ENCODE results near the gene RIPK4.
"Not testable (repeated sequence)": the region's sequence is repeated elsewhere in the genome, so short reads cannot be mapped to it uniquely, and the experiment has no call there.

RIPK4 gene

DNA sequence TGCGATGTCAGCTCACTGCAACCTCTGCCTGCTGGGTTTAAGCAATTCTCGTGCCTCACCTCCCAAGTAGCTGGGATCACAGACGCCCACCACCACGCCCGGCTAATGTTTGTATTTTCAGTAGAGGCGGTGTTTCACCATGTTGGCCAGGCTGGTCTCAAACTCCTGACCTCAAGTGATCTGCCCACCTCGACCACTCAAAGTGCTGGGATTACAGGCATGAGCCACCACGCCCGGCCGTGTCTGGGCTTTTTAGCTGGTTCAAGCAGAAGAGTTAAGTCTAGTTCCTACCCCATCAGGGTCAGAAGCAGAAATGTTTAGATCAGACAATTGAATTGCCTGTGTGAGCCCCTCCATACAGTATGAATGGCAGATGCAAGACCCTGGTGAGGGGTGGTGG, 27.7 kb upstream of the RIPK4 start:
- DNase-seq = no peak

DNA sequence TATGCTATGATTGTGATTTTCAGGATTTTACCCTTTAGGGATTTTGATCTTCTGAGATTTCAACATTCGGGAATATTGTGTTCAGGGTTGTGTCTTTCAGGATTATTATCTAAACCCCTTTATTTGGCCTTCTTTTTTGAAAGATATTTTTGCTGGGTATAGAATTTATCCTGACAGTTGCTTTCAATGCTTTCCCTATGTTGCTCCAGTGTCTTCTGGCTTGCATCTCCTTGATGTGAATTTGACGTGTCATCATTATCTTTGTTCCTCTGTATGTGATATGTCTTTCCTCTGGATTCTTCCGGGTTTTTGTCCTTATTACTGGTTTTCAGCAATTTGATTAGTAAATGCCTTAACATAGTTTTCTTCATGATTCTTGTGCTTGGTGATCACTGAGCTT, 25.9 kb upstream of the RIPK4 start:
- no peak for DNase-seq

DNA sequence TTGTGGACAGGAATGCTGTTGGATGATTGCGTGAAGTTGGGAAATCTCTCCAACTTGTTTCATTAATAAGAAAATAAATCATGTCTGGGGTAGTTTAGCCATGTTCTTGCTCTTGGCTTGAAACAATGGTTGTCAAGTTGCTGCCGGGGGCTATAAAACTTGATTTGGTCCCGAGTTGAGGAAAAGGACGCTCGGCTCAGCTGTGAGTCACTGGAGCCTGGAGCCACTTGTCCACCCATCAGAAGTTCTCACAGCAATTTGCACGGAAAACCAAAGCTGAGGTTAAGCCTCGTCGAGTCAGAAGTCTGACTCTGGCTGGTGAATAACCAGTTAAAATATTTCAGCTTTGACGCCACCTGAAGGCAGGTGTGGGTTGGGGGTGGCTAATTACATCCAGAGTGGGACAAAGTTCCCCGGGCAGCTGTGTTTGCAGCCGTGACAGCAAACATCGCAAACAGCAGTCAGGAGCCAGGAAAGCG, 19.7 kb upstream of the RIPK4 start:
- DNase-seq = no peak

DNA sequence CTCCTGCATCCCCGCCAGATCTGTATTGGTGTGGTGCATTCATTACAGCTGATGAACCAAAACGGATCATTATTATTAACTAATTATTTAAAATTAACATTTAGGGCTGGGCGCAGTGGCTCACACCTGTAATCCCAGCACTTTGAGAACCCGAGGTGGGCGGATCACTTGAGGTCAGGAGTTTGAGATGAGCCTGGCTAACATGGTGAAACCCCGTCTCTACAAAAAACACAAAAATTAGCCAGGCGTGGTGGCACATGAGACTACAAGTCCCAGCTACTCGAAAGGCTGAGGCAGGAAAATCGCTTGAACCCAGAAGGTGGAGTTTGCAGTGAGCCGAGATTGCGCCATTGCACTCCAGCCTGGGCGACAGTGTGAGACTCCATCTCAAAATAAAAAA, 18.4 kb upstream of the RIPK4 start:
- not testable (repeated sequence) for DNase-seq

DNA sequence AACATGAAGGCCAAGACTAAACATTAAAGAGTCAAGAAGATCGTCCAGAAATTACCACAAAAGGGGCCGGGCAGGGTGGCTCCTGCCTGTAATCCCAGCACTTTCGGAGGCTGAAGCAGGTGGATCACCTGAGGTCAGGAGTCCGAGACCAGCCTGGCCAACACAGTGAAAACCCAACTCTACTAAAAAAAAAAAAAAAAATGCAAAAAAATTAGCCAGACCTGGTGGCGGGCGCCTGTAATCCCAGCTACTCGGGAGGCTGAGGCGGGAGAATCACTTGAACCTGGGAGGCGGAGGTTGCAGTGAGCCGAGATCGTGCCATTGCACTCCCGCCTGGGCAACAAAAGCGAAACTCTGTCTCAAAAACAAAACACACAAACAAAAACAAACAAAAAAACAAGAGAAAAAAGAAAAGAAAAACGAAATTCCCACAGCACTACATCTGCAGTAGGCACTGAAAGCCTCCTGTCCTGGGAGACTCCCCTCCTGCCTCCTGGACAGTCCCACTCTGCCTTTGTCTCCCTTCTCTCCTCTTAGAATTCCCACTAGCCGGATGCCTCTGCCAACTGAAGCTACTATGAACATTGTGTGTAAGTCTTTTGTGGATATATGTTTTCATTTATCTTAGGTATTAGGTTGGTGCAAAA, 17.7 kb upstream of the RIPK4 start:
- no peak for DNase-seq

DNA sequence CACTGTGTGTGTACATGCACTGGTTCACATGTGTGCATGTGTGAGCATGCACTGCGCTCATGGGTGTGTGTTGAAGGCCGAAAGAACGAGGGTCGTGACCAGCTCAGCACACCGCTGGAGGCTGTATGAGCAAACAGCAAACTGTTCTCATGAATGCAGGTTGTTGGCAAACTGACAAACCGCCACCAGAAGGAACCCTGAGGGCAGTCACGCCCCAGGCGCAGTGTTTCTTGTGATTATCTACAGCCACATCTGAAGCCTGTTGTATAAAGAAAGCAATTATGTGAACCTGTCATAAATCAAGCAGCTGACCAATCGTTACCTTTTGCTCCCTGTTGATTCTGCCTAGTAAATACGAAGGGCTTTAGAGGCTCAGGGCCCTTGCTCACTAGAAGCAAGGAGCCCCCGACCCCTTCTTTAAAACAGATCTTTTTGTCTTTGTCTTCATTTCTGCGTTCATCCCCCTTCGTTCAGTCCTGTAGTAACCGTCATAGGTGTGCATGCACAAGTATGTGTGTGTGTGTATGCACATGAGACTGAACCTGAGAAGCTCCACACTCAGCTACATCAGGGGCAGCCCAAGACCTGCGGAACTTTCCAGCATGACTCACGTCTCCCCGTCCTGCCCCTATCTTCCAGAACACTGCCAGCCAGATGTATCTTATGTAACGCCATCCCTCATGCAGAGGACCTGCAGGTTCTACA, 16.8 kb upstream of the RIPK4 start:
- peak; percentile 27 for DNase-seq

DNA sequence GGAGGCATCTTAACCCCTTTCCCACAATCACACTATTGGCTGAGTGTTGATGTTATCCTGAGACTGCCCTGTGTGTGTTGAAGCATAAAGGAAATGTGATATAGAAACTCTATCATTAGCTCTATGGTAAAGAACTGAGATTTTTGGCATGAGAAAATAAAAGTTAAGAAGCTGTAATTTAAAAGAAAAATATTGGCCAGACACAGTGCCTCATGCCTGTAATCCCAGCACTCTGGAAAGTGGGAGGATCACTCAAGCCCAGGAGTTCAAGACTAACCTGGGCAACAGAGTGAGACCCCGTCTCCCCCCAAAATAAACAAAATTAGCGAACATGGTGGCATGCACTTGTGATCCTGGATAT, 14.2 kb upstream of the RIPK4 start:
- DNase-seq = no peak

DNA sequence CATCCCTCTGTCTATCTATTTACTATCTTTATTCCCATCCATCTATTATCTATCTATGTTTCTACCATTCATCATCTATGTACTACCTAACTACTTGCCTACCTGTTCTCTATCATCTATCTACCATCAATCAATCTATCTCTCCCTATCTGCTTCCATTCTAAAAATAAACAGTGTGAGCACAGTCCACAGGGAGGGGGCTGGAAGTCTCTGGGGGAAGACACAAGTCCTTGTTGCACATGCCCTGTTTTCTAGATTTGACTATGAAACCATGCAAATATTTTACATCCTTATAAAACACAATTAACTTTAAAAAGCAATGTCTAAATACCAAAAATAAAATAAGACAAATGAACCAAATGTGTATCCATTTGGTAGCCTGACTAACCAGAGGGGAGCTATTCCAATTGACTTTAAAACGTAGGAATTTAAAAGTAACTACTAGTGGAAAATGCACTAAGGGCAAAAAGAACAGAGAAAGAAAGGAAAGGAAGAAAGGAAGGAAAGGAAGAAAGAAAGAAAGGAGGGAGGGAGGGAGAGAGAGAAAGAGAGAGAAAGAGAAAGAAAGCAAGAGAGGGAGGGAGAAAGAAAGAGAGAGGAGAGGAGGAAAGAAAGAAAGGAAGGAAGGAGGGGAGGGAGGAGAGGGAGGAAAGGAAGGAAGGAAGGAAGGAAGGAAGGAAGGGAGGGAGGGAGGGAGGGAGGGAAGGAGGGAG, 13.6 kb upstream of the RIPK4 start:
- no peak for DNase-seq

DNA sequence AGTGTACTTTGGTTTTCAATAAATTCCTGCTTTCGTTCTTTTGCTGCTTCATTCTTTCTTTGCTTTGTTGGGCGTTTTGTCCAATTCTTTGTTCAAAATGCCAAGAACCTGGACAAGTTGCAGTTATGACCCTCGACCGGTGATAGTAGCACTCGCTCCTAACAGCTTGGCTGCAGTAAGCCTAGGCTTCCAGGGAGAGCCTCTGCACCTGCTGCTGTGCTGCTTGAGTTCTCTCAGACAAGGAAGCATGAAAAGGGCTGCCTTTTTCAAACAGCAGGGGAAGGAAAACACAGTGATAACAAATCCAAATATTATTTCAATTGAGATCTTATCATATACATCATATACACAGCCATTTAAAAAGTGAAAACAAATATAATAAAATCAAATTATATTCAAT, 12.8 kb upstream of the RIPK4 start:
- DNase-seq = no peak

DNA sequence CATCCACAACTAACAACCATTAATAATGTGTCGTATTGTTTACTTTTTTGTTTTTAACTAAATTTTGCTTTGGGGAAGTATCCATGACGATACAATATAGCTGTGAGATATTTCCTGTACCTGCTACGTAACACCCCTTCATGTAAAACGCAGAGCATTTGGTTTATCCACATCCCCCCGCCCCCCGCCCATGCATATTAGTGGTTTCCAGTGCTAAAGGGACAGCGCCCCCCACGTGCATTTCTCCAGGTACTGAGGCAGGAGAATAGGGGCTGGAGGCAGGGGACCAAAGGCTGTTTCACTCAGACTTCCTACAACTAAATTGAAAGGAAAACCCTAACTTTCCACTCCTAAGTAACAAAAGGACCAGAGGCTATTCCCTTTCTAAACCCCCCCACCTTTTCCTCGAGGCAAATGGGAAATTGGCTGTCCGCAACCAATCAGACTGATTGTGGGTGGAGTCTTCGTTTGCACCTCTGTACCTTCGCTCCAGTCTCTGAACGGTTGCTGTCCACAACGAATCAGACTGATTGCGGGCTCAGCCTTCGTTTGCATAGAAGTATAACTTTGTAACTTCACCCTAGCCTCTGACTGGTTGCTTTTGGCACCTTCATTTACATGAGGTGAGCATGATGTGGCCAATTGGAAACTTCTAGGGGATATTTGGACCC, 12.2 kb upstream of the RIPK4 start:
- DNase-seq = peak; percentile 40

DNA sequence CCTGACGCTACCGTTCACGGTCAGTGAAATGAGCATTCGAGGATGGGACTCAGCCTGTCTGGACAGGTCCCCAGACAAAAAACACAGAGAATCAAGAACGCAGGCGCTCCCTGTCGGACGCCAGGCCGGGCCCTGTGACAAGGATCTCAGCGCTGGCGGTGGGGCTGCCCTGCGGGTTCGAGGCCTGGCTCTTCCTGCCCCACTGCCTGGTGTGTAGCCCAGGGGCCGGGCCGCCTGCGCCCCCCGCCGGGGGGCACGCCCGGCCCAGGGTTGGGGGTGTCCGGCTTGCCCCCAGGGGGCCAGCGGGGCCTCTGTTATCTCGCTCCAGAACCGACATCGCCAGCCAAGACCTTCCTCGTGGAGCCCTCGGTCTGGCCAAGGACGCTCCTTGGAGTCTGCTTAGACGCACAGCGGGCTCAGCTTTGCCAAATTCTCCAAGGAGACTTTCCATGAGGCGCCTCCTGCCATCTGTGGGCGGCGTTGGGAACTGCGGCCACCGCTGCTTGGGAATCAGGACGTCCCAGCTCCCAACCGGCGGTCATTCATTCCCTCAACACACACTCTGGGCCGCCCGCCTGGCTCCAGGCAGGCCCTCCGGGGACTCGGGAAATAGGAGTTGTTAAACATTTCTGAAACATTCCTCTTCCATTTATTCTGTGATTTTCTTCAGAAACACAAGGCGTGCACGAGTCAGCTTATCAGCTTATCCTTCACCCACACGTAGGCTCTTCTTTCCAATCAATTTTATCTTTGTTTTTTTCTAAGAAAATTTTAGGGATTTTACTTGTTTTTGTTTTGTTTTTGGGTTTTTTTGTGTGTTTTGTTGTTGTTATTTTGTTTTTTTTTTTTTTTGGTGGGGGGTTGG, 11.3 kb upstream of the RIPK4 start:
- no peak for DNase-seq

DNA sequence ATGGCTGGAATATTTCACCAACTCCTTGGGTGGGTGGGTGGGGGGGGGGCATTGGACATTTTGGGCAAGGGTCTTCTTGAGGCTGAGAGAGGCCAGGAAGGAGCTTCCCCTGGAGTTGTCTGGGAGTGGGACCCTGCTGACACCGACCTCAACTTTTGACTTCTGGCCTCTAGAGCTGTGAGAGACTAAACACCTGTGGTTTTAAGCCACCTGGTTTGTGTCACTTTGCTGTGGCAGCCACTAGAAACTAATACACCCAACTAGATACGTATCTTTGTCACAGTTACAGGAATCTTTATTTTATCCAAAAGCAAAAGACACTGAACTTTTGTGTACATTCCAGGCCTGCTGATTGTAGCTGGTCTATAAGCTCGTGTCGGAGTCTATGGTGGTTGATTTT, 9.9 kb upstream of the RIPK4 start:
- no peak for DNase-seq

DNA sequence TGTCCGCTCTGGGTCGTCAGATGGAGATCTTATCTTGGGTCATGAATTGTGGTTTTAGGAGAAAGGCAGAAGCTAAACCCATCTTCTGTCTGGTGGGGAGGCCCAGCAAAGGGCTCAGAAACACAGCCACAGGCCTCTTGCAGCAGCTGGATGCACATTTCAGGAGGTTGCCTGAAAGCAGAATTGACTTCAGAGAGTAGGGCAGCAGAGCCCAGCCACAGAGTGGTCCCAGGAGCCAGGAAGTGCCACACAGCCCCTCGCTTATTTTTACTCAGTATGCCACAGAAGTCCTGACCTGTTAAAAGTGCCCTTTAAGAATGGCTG, 8.3 kb upstream of the RIPK4 start:
- no peak for DNase-seq

DNA sequence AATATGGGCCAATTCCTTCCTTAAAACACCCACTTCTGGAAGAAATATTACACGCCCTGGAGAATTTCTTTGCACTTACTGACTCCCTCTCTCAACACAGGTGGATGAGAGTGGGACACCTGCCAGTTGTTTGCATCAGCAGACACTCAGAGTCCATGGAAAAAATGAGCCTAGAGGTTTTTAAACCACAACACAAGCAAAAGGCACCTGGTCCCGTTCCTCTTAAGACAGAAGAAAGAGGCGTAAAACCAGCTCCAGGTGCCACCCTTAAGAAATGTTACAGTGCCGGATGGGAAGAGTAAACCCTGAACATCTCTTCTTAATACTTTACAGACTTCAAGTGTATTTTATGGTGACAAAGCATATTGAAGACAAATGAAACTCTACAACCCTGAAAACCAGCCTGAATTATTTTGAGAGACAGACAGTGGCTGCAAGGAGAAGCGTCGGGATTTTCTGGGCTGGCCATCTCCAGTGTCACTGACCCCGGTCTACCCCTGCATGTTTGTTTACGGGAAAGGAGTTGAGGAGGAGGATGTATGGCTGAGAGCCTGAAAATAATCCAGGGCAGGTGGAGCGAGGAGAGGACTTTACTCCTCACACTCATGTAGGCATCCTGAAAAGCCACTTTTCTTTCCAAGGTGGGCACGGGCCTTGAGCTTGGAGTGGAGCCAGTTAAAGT, 7.8 kb upstream of the RIPK4 start:
- DNase-seq = no peak

DNA sequence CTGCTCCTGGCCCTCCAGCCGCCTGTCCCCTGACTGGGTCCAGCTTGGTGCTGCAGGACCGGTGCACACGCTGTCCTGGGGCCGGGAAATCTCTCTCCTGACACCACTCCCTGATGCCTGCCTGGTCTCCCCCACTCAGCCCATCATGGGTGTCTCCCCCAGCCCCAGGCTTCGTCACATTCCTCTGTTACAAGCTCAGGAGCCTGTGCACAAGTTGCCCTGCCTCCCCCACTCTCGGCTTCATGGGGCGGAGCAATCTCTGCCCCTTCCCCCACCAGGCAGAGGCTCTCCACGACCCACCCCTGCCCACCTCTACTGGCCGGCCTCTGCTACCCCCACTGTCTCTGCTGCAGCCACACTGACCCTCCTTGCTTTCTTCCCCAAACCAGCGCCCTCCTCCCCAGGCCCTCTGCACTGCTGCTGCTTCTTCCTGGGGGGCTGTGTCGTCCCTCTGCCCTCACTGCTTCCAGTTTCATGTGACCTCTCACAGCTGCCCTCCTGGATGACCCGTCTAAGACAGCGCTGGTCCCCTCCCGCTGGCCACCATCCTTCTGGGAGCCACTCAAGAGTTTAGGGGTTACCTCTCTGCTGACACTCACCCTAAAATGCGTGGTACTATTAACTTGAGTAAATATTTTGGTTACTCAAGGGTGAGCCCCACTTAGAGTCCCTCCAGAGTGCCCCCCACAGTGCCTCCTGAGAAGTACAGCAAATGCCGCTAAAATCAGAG, 5.7 kb upstream of the RIPK4 start:
- DNase-seq = no peak

DNA sequence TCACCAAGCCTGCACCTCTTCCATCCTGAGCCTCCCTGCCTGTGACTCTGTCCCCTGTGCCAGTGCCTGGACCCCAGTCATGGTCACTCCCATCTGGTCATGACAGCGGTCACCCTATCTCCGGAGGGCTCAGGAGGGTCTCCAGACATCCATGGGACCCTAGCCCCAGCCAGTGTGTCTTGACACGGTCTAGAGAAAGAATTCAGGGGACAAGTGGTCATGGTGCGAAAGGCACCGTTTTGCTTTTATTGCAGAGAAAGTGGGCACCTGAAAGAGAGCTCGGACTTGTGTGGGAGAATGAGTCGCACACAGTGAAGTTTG, 4.7 kb upstream of the RIPK4 start:
- DNase-seq = no peak

DNA sequence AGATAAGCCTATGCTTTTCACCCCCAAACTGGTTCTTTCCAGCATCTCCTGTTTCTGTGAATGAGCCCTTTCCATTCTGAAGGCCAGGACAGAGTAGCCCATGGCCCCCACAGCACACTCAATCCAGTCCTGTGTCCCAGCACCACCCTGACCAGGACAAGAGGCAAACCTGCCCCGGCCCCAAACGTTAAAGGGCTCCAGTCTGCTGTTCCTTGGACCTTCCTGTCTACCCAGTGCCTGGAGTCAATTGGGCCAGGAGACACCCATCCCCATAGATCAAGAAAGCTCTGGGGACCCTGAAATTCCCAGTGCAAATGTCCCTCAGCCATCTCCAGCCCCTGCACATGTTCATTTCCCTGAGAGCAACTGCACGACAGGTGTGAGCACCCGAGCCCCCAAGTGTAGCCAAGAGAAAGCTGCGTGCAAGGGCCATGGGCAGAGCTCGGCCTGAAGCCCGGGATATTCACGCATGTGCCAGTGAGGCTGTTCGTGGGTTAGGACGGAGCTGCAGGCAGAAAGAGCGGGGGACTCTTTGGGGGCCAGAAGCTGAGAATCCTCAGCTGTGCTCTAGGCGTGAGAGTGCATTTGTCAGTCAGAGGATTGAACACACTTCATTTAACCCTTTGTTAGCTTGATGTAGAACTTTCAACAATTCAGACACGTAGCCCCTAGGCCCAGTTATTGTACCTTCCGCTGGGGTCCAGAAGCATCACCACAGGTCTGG, 4.2 kb upstream of the RIPK4 start:
- DNase-seq = no peak

DNA sequence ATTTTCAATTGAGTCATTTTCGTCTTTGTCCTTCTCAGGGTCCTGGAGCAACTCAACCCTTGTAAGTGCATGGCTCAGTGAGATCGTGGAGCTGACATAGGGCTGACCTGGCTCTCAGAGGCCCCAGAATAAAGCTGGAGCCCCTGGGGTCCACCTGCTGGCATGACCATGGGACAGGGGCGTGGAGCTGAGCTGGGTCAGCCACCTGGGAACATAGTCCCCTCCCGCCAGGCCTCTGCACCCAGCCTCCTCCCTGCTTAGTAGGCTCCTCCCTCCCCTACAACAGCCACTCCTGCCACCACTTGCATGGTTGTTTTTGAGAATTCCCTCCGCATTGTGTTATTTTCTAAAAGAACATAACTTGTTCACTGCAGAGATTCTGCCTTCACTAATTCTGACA, 3.1 kb upstream of the RIPK4 start:
- no peak for DNase-seq

DNA sequence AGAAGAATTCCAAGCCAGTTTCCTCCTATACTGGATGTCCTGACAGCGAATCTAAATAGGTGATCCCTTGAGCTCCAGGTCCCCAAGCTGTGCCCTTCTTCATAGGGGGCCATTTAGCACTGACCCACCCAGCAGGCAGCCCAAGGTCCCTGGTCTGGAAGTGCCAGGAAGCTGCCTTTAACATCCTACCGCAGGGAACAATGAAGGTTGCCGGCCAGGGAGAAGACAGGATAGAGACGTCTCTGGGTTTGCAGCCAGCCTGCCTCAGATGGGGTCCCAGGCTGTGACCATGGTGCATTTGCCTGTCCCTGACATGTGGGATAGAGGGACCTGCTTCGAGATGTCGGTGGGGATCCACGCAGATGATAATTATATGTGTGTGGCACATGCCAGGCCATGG, 2.7 kb upstream of the RIPK4 start:
- no peak for DNase-seq

DNA sequence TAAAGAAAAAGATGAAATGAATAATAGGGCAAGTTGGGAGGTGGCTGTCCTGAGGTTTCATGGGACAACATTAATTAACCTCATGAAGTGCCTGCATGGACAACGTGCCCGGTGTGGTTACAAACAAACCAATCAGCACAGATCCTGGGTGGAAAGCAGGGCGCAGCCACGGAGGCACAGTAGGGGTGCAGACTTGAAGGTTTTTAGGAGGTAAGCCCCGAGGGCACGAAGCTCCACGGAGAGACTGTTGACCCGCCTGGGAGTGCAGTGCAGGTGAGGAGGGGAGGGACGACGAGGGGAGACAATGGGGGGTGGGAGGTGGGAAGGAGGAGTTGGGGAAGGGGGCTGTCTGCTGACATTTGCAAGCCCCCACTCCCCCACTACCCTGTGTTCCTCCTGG, 2.3 kb upstream of the RIPK4 start:
- no peak for DNase-seq

DNA sequence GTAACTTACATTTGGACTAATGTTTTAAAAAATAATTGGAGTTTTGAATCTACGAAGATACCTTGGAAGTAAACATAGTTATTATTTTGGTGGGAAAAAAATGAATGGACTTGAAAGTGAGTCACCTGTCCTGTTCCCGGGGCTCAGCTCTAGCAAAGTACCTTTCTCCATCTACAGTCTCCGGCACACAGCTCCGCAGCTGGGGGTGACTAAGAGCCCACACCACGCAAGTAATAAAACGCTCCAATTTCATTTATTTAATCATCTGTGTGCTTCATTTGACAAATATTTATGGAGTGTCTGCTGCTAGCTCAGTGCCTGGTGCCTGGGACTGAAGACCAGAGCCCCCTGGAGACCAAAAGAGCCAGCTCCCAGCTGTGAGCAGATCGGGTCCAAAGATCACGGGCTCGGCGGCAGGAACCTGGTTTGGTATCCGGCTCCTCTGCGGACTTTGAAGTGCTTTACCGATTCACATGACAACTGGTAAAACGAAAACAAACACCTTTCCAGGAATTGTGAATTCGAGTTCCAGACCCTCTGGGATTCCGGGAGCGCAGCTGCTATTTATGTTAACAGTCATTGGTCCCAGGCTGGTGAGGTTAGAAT, 1.7 kb upstream of the RIPK4 start:
- peak; percentile 35 for DNase-seq

Measured in SHP77 treated with DMSO at 0.1 percent for 48 hours (cell line).